ENCODE measurements around the gene CHFR.

DNA sequence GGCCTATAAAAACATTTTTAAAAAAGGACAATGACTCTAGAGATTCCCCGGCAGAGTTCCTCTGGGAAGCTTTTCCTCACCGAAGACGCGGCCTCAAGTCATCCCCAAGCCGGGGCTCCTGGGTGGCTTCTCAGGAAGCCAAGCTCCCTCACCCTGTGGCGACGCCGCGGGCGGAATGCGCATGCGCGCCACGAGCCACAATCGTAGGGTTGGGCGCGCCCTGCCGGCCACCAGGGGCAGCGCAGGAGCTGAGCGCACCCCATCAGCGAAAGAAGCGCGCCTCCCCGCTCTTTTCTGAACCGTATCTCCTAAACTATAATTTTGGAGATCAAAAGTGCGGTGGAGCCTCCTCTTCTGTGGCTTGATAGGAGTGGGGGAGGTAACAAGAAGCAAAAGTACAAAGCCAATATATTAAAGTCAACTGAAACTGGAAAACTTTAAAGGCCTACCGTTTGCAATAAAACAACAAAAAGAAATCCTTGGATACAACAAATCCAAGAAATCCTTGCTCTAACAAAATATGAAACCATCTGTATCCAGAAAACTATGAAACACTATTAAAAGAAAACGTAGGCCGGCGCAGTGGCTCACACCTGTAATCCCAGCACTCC, 17.4 kb upstream of the CHFR start:
- TF ChIP-seq, protein P1, sequence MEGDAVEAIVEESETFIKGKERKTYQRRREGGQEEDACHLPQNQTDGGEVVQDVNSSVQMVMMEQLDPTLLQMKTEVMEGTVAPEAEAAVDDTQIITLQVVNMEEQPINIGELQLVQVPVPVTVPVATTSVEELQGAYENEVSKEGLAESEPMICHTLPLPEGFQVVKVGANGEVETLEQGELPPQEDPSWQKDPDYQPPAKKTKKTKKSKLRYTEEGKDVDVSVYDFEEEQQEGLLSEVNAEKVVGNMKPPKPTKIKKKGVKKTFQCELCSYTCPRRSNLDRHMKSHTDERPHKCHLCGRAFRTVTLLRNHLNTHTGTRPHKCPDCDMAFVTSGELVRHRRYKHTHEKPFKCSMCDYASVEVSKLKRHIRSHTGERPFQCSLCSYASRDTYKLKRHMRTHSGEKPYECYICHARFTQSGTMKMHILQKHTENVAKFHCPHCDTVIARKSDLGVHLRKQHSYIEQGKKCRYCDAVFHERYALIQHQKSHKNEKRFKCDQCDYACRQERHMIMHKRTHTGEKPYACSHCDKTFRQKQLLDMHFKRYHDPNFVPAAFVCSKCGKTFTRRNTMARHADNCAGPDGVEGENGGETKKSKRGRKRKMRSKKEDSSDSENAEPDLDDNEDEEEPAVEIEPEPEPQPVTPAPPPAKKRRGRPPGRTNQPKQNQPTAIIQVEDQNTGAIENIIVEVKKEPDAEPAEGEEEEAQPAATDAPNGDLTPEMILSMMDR (IDR thresholded peaks at IDR 0.05), result peak; percentile 72 to 90 (median 86)
- no peak for TF ChIP-seq POLR2A (IDR thresholded peaks at IDR 0.05)

All from upper lobe of left lung (tissue), 4 donors.